Activated effector memory CD4-positive, alpha-beta T cell treated with Interleukin-2 at 50 U/mL for 16 hours (primary cell): ENCODE data around the gene SH2B3.

Experiments
- DNase-seq: peaks from one replicate; pipeline ENCODE4 v3.0.0-alpha.2; 2020

The SH2B3 gene

DNA sequence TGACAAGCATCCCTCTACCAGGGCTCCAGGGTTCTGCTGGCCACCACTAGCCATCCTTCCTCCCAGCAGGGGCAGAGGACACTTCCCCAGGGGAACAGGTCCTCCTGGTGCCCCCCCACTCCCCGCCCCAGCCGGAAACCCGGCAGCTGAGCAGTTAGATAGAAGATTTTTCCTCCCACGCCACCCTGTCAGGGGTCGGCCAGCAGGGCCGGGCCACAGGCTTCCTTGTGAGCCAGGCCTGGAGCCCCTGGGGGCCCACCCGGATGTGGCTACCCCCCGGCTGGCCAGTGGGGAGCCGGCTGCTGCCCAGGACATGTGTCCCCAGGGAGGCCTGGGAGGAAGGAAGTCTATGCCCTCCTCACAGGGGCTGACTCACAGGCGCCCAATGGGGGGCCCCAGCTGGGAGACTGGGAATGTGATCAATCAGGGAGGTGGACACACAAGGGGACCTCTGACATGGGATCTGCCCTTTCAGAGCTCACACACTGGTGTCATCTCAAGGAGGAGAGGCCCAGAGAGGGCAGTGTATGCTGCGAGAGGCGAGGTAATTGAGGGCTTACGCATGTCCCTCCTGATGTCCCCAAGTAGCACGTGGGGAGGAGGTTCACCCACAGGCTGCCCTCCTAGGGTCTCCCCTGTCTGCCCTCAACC lies 4.2 kb downstream of the SH2B3 start:
- DNase-seq, result no peak

DNA sequence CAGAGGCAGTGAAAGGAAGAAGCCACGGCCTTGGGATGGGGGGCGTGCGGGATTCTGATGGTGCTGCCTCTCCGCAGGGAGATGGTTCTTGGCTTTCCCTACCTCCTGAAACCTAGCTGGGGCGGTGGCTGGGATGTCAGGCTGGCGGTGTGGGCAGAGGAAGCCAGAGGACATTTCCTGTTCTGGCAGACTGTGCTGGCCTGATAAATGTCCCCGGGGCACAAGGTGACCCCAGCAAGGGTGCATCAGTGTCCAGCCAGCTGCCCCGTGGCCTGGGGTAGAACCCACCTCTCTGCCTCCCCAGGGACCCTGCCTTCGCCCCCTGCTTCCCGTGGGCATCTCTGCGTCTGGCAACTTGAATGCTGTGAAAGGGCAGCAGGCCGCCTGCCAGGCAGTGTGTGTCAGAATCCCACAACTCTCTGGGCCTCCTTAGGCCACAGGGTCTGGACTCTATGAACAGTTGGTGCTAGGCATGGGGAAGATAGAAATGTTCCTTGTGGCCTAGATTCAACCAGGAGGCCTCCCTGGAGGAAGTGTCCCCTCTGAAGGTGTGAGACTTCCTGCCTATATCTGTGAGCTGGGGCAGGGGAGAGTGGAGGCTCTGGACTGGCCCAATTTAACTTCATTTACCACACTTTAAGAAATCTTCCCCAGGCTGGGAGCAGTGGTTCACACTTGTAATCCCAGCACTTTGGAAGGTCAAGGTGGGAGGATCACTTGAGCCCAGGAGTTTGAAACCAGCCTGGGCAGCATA lies 4.9 kb downstream of the SH2B3 start:
- DNase-seq, result no peak

GRCh38 chr12:111411185-111411764 lies 5.6 kb downstream of the SH2B3 start:
- DNase-seq, result no peak

GRCh38 chr12:111412007-111412829 lies 6.5 kb downstream of the SH2B3 start:
- no peak for DNase-seq

GRCh38 chr12:111412830-111413441 lies 7.2 kb downstream of the SH2B3 start:
- DNase-seq, result no peak

DNA sequence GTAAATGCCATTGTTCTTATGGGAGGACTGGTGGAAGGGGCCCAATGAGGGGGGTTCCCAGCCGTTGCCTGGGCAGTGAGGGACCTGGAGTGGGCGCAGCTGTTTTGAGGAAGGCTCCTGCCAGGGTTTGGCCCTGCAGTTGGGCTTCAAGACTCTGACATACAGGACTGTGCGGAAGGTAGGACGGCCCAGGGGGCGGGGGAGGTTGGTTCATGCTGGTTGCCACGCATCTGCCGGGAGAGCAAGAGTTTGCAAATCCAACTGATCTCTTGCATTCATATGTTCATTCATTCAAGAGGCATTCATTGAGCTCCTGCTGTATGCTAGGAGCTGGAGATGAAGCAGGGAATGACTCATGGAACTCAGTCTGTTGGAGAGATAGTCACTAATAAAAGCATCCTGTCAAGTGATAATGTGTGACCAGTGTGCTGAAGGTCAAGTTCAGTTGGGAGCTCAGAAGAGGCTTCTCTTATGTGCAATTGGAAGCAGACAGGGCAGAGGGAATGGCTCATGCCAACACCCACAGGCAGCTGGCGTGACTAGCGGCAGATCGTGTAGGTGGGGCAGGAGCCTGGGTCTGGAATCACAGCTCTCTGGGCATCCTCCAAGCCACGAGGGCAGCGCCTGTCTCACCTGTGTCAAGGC lies 7.8 kb downstream of the SH2B3 start:
- DNase-seq, result no peak

GRCh38 chr12:111414711-111415252 lies 9.1 kb downstream of the SH2B3 start:
- no peak for DNase-seq

GRCh38 chr12:111417290-111417689 lies 11.6 kb downstream of the SH2B3 start:
- no peak for DNase-seq

DNA sequence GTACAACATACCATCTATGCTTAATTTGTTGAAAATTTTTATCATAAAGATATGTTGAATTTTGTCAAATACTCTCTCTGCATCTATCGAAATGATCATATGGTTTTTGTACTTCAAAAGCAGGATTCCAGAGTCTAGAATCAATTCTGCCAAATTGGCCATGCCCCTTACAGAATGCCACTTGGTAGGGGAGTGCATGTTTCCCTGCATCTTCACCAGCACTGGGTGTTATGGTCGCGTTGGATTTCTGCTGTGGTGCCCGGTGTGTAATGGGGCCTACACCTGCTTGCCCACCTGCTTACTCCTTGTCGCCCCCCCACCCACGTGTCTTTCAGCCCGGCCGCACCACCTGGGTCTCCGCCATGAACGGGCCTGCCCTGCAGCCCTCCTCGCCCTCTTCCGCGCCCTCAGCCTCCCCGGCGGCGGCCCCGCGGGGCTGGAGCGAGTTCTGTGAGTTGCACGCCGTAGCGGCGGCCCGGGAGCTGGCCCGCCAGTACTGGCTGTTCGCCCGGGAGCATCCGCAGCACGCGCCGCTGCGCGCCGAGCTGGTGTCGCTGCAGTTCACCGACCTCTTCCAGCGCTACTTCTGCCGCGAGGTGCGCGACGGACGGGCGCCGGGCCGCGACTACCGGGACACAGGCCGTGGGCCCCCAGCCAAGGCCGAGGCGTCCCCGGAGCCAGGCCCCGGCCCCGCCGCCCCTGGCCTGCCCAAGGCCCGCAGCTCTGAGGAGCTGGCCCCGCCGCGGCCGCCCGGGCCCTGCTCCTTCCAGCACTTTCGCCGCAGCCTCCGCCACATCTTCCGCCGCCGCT lies 12.3 kb downstream of the SH2B3 start:
- no peak for DNase-seq

GRCh38 chr12:111418594-111418880 lies 12.8 kb downstream of the SH2B3 start:
- no peak for DNase-seq

- DNase-seq, result no peak
Measured at GRCh38 chr12:111419784-111420183, 14.1 kb downstream of the SH2B3 start.

GRCh38 chr12:111420494-111420893 lies 14.8 kb downstream of the SH2B3 start:
- no peak for DNase-seq

GRCh38 chr12:111424189-111424792 lies 18.6 kb downstream of the SH2B3 start:
- no peak for DNase-seq

GRCh38 chr12:111424793-111425251 lies 19.1 kb downstream of the SH2B3 start:
- DNase-seq, result no peak

GRCh38 chr12:111425655-111426054 lies 19.9 kb downstream of the SH2B3 start:
- no peak for DNase-seq

DNA sequence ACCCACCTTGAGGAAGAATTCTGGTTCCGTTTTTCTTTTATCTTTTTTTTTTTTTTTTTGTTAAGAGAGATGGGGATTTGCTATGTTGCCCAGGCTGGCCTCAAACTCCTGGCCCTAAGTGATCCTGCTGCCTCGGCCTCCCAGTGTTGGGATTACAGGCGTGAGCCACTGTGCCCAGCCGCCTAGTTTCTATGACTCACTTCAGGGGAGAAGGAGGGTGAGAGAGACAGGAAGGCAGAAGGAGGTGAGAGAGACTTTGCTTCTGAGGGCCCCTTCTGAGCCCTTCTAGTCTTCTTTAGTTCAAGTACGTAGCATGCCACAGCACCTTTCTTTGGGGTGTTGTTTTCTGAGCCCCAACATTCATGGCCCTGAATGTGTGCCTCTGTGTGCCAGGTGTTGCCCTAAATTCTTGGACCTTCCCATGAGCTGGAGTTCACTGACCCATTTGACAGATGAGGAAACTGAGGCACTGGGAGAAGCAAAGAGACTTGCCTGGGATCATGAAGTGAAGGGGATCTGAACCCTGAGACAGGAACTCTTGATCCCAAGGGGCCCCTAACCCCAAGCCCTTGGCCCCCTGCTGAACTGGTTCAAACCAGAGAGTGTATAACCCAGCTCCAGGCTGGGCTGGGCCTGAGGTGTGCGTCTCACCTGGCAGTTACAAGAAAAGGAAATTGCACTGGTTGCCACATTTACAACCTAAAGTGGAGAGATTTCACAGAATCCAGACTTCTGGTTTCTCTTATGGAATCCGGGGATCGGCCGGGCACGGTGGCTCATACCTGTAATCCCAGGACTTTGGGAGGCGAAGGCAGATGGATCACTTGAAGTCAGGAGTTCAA lies 20.8 kb downstream of the SH2B3 start:
- DNase-seq, result no peak

GRCh38 chr12:111427417-111428074 lies 21.8 kb downstream of the SH2B3 start:
- no peak for DNase-seq

DNA sequence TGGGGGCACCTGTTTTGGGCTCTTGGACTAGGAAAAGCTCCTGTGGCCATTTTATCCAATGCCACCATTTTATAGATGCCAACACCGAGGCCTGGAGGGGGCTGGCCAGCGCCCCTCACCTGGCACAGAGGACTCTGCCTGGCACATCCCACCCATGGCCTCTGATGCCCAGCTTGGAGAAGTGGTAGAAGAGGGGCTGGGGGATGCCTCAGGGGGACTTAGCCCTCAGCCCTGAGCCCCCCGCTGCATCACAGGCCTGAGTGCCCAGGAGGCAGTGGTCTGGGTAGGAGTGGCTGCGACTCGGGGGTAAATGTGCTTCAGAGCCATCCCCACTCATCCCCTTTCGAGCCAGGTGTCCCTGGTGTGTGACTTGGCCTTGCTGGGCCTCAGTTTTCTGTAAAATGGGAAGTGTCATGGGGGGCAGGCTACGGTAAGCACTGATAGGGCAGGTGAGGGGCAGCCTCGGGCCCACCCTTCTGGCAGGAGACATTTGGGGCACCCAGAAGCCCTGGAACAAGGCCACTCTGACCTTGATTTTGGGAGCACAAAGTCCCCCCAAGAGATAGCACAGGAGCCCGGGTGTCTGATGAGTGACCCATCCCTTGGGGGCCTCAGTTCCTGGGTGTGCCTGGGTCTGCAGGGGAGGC lies 22.5 kb downstream of the SH2B3 start:
- DNase-seq, result no peak

- DNase-seq, result no peak
Measured at GRCh38 chr12:111428728-111429175, 23.0 kb downstream of the SH2B3 start.
